NCI-H146 treated with DMSO at 0.1 percent for 48 hours (cell line): ENCODE results near the gene LDAH.
"Not testable (repeated sequence)": the region's sequence is repeated elsewhere in the genome, so short reads cannot be mapped to it uniquely, and the experiment has no call there.

Experiments
- DNase-seq: peaks from one replicate; lab custom pipeline; 2025; ENCODE audit not compliant: unreplicated experiment; lab: John Stamatoyannopoulos, UW

Gene LDAH

DNA sequence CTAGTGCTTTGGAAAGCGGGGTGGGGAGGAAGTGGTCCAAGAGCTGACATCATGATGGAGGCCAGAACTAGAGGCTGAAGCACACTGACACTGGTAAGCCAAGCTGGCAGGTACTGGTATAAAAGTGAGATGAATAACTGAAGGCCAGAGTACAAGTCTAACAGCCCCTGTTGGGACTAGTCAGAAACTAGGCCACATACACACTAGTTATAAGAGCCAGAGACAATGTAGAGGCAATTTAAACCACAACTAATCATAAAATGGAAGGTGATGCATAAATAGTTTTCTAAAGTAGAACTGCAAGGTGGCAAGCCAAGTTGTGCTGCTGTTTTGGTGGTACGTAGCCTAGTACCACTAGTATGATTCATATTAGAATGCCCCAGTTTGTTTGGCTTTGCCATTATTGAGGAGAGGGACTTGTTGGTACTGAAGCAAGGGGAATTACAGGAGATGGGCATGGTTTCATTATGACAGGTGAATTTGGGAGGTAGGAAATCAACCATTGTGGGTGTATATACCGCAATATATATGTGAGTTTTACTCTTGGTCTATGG lies 98.3 kb downstream of the LDAH start:
- DNase-seq: no peak

DNA sequence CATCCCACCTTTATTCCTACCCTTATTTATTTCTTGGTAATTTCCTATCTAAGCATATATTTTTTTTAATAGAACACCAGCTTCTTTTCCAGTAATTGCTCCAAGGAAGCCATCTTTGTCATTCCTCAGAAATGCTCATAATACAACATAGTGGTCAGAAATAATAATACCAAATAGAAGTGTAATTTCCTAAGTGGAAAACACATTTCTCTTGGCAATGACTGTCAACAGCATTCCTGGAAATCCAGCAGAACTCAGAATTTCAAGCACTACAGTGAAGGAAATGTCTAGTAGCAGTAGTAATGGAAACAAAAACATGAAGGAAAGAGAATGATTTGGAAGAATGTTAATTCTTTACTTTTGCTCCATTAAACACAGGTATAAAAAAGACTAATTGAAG lies 99.4 kb downstream of the LDAH start:
- no peak for DNase-seq

- DNase-seq: no peak
Observed at GRCh38 chr2:20722592-20723240, 100.2 kb downstream of the LDAH start.

GRCh38 chr2:20717641-20718040 lies 105.3 kb downstream of the LDAH start:
- no peak for DNase-seq

- not testable (repeated sequence) for DNase-seq
Observed at GRCh38 chr2:20716164-20716563, 106.7 kb downstream of the LDAH start.

- not testable (repeated sequence) for DNase-seq
Observed at GRCh38 chr2:20714412-20714811, 108.5 kb downstream of the LDAH start.

DNA sequence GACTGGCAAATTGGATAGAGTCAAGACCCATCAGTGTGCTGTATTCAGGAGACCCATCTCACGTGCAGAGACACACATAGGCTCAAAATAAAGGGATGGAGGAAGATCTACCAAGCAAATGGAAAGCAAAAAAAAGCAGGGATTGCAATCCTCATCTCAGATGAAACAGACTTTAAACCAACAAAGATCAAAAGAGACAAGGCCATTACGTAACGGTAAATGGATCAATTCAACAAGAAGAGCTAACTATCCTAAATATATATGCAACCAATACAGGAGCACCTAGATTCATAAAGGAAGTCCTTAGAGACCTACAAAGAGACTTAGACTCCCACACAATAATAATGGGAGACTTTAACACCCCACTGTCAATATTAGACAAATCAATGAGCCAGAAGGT lies 109.3 kb downstream of the LDAH start:
- DNase-seq: not testable (repeated sequence)

GRCh38 chr2:20711641-20712040 lies 111.3 kb downstream of the LDAH start:
- not testable (repeated sequence) for DNase-seq

GRCh38 chr2:20707601-20708000 lies 115.3 kb downstream of the LDAH start:
- DNase-seq: no peak

- DNase-seq: no peak
Observed at GRCh38 chr2:20706786-20707185, 116.1 kb downstream of the LDAH start.

GRCh38 chr2:20706217-20706616 lies 116.7 kb downstream of the LDAH start:
- no peak for DNase-seq

DNA sequence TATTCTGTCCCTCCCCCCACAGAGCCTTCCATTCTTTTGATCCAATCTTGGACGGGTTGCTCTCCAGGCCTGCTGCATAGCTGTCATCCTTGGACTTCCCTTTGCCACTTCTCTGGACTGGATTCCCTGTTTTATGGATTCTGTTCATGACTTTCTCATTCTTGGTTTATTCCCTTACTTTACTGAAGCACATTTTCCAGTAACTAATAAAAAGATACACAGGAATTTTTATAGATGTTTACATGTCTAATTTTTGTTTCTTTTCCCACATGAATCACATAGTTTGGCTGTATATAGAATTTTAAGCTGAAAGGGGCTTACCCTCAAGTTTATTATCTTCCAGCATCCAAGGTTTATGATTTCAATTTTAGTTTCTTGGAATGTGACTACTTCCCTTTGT lies 118.0 kb downstream of the LDAH start:
- no peak for DNase-seq

GRCh38 chr2:20702563-20702962 lies 120.3 kb downstream of the LDAH start:
- DNase-seq: no peak

DNA sequence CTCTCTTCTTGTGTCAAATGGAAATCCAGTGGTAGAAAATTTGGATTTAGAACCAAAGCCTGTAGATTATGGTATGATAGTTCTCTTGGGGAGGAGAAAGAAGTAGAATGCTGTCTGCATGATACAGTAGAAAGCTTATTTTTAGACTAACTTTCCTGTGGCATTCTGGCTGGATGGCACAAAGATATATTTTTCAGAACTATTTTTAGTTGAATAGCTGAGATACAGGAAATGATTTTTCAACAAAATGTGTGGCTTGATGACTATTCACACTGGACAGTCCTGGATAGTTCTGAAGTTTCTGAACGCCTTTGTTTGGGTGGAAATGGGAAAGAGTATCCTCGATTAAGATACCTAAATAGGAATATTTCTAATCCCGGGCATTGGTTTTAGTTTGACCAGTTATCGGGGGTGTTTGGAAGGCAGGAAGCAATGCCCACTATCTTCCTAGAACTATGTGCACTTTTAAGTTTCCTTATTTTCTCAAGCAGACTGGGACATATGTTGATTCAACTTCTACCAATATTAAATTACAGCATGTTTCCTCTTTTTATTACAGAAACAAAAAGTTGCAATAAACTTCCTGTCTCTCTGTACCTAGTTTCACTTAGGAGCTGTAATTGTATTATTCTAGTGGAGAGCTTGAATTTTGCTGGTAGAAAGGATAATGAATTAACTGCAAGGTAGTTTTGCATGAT lies 123.8 kb downstream of the LDAH start:
- DNase-seq: no peak

DNA sequence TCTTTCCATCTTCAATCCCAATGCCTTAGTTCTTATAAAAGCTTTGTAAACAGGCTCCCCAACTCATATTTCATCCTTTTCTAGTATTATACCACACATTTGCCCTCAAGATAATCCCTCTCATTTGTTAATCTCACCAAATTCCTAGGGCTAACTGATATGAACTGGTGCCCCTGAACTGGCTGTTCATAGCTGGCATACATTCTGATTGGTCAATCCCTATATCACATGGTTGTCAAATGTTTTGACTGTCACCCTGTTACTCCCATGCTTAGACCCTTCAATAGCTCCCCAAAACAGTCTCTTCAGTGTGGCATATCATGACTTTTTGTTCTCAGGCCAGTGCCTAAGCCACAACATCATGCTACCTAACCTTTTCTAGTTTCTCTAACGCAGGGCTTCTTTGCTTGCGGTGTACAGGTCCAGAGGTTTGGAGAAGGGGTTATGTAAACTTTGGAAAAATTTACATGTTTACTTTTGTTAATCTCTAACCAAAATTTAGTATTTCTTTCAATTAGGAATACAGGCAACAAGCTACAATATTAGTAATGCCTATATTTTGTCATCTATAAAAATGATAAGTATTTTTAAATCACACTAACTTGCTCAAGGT lies 125.5 kb downstream of the LDAH start:
- no peak for DNase-seq

DNA sequence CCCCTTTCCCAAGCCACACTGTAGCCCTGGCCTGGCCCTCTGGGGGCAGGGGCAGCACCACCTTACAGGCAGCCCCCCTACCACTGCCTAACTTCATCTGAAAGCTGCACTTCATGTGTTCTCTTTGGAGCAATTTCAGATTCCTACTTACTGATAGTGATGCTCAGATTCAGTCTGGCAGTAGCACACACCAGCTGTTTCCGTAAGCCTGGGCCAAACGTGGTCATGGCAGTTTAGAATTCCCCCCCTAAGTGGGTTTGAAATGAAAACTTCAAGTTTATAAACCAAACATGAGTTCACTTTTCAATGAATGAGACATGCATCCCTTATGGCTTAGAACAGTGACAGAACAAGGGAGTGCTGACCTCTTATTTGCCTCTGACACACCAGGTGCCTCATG lies 126.5 kb downstream of the LDAH start:
- no peak for DNase-seq

DNA sequence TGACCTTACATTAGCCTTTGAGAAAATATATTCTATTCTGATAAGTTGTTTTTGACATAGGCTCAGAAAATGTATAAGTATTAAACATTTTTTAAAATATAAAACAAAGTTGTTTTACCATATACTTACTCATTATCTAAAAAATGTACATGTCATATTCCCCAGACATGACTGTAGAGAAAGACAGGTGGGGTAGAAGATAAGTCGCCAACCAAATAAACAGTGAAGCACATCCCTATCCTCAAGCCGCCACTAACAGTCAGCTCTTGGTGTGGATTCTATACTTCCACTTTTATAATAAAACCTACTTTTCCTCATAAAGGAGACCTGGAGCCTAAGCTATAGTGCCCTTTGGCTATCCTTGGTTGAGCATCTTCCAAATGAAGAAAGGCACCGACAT lies 129.6 kb downstream of the LDAH start:
- no peak for DNase-seq

DNA sequence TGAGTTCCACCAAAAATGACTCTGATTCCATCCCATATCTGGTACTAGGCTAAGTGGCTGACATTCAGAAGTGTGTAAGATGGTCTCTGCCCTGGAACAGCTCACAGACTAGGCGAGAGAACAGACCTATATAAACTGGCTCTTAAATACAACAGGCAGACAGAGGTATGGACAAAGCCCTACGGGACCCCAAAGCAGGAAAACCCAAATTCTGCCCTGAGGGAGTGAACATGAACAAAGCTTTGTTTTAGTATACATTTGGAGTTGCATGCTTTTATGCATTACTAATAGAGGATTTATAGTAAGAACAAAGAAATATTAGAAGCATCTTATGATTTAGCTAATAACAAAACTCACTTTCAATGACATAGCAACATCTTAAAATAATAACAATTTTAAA lies 130.8 kb downstream of the LDAH start:
- DNase-seq: no peak

GRCh38 chr2:20691076-20691734 lies 131.7 kb downstream of the LDAH start:
- DNase-seq: no peak

DNA sequence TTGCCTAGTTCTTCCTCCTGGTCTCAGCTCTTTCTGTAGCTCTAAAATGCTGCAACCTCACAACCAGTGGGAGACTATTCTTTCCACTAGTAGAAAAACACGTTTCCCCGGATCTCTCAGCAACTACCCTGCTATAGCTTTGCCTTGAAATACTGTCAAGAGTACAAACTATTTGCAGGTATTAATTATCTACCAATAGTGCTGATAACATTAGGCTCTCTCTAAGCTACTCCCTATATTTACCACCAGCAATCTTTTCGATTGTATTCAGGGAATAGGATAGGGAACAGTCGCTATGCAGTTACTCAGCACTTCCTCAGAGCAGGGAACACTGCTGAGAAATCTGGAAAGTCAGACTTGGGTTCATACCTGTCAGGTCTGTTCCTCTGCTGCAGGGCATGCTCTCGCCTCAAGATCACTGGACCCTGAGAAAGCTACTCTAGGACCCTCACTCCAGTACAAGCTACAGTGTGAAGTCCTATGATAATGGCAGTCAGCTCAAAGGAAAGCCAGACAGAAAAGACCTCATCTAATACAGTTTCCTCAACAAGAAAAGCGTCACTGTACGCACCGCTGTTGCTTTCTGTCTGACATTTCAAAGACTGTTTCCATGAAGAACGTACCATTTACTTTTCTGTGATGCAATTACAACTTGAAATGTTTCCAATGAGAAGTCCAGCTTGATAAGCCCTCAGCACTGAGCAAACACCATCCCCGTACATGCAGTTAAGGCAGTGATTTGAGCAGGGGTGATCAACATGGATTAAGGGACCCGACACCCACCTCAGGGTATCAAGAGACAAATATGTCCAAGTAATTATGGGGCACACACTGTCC lies 133.3 kb downstream of the LDAH start:
- no peak for DNase-seq
